Gastrocnemius medialis (tissue), 4 donors: ENCODE results near the gene SLC9C1. TPM values are rescaled to one million over a fixed set of nuclear protein-coding genes. Genes with fewer than 3 reads are reported as not detected.

Experiments
- ATAC-seq, 2 donors: fragments of 150-250 bp; one replicate each; pipeline ENCODE4 v1.9.1; 2016
- DNase-seq, 2 donors: peaks; one replicate each; pipeline ENCODE4 v3.0.0-alpha.2; 2019
- H3K27ac ChIP-seq, 4 donors: fragments of 200-600 bp; sonication (generic); 1 replicate in 1 of 4; 2 replicates in 3 of 4; pipeline ENCODE4 v1.5.1; 2016 to 2018; ENCODE audit warnings: mild to moderate bottlenecking in 2 of 4, moderate library complexity in 1 of 4
- H3K27me3 ChIP-seq, 3 donors: fragments of 200-600 bp; sonication (generic) in 2 of 3; 1 replicate in 1 of 3; 2 replicates in 2 of 3; pipeline versions ENCODE4 v1.5.1 to v1.6.0; 2016 to 2019; ENCODE audit warnings: mild to moderate bottlenecking in 1 of 3, moderate library complexity in 1 of 3
- H3K36me3 ChIP-seq, 2 donors: fragments of 200-600 bp; sonication (generic) in 1 of 2; one replicate each; pipeline ENCODE4 v1.5.1; 2017 to 2018
- H3K4me1 ChIP-seq, 2 donors: fragments of 200-600 bp; sonication (generic) in 1 of 2; one replicate each; pipeline ENCODE4 v1.5.1; 2016 to 2017; ENCODE audit warnings: mild to moderate bottlenecking in 2 of 2
- H3K4me3 ChIP-seq, 4 donors: fragments of 200-600 bp; sonication (generic) in 3 of 4; 1 replicate in 1 of 4; 2 replicates in 3 of 4; pipeline ENCODE4 v1.5.1; 2016 to 2019; ENCODE audit warnings: mild to moderate bottlenecking in 2 of 4
- H3K9me3 ChIP-seq, 3 donors: fragments of 200-600 bp; sonication (generic) in 2 of 3; 1 replicate in 1 of 3; 2 replicates in 2 of 3; pipeline ENCODE4 v1.5.1; 2016 to 2019
- CTCF ChIP-seq, 5 experiments: fragments of 450-650 bp in 3 of 5; fragments of 200-600 bp in 2 of 5; sonication (generic) in 2 of 5; IDR thresholded peaks in 4 of 5; conservative IDR thresholded peaks in 1 of 5; 1 replicate in 4 of 5; 2 replicates in 1 of 5; pipeline ENCODE4 v1.5.1; 2016 to 2019; ENCODE audit warnings: antibody characterized with exemption in 5 of 5, mild to moderate bottlenecking in 3 of 5, moderate library complexity in 3 of 5
- POLR2A ChIP-seq, 2 donors: fragments of 450-650 bp; IDR thresholded peaks; one replicate each; pipeline ENCODE4 v1.6.1; 2017; ENCODE audit warnings: antibody characterized with exemption in 2 of 2, mild to moderate bottlenecking in 2 of 2, moderate library complexity in 2 of 2
- in situ Hi-C, 4 donors: fragments of 200-750 bp; cut with MboI; loops; one replicate each; pipeline versions ENCODE4 v1.15.0 to v1.8.0; 2017; ENCODE audit warnings: low sequenced_read_pairs in 4 of 4
- intact Hi-C: fragments of 100-400 bp; cut with DNase I; formaldehyde crosslinking; loops from one replicate; pipeline ENCODE4 v1.15.1; 2023; ENCODE audit warnings: low total_unique reads
- total RNA-seq, 4 donors: library from RNA; depleted of rRNA; stranded (reverse); fragments of >200 nt; gene quantifications; one replicate each; pipeline versions ENCODE4 v1.1.0 to v1.2.3, GENCODE V29; 2016

SLC9C1 gene
- total RNA-seq, 4 donors from 2014 or later: not detected

GRCh38 chr3:112143689-112144088 is 150.3 kb downstream of the SLC9C1 start:
- H3K4me1 ChIP-seq: no peaks in the 10 kb centered on the region
- ATAC-seq (no peak), DNase-seq (no peak)
- H3K9me3 ChIP-seq: no peaks in the 10 kb centered on the region
- in situ Hi-C loops: loop anchor here in 1 of 4 donors (25.0 kb wide), 1 partner anchor 369 kb away; no protein-coding TSS in a partner anchor
- no peak overlapping the region for H3K4me3 ChIP-seq
- H3K36me3 ChIP-seq: no peaks in the 10 kb centered on the region
- no peaks in the 10 kb centered on the region for H3K27me3 ChIP-seq
- H3K27ac ChIP-seq: no peak overlapping the region
- TF ChIP-seq CTCF (IDR thresholded peaks at IDR 0.05 in 4 of 5, conservative IDR thresholded peaks at IDR 0.05 in 1 of 5): no peak
- TF ChIP-seq POLR2A (IDR thresholded peaks at IDR 0.05): no peak
- intact Hi-C loops: no loop called here

GRCh38 chr3:112143251-112143650 is 150.8 kb downstream of the SLC9C1 start:
- intact Hi-C loops (no loop called here), in situ Hi-C loops (loop anchor here in 1 of 4 donors (25.0 kb wide), 1 partner anchor 369 kb away; no protein-coding TSS in a partner anchor)
- Histone ChIP-seq H3K9me3 (no peaks in the 10 kb centered on the region), H3K4me1 (no peaks in the 10 kb centered on the region), H3K27me3 (no peaks in the 10 kb centered on the region), H3K36me3 (no peaks in the 10 kb centered on the region), H3K27ac (no peak overlapping the region), H3K4me3 (no peak overlapping the region)
- DNase-seq: no peak
- no peak for ATAC-seq
- TF ChIP-seq CTCF (IDR thresholded peaks at IDR 0.05 in 4 of 5, conservative IDR thresholded peaks at IDR 0.05 in 1 of 5) (no peak), POLR2A (IDR thresholded peaks at IDR 0.05) (no peak)

GRCh38 chr3:112141293-112141692 is 152.7 kb downstream of the SLC9C1 start:
- Histone ChIP-seq H3K36me3 (no peaks in the 10 kb centered on the region), H3K27me3 (no peaks in the 10 kb centered on the region), H3K4me3 (no peak overlapping the region), H3K9me3 (no peaks in the 10 kb centered on the region), H3K27ac (no peak overlapping the region), H3K4me1 (no peaks in the 10 kb centered on the region)
- intact Hi-C loops: no loop called here
- in situ Hi-C loops: loop anchor here in 1 of 4 donors (25.0 kb wide), 1 partner anchor 371 kb away; no protein-coding TSS in a partner anchor
- no peak for TF ChIP-seq CTCF (IDR thresholded peaks at IDR 0.05 in 4 of 5, conservative IDR thresholded peaks at IDR 0.05 in 1 of 5)
- TF ChIP-seq POLR2A (IDR thresholded peaks at IDR 0.05): no peak
- ATAC-seq (no peak), DNase-seq (no peak)

GRCh38 chr3:112140584-112140983 is 153.4 kb downstream of the SLC9C1 start:
- intact Hi-C loops: no loop called here
- no peaks in the 10 kb centered on the region for H3K36me3 ChIP-seq
- H3K4me3 ChIP-seq: no peak overlapping the region
- in situ Hi-C loops: loop anchor here in 1 of 4 donors (25.0 kb wide), 1 partner anchor 372 kb away; no protein-coding TSS in a partner anchor
- H3K9me3 ChIP-seq: no peaks in the 10 kb centered on the region
- no peaks in the 10 kb centered on the region for H3K27me3 ChIP-seq
- no peak for TF ChIP-seq POLR2A (IDR thresholded peaks at IDR 0.05)
- no peak for TF ChIP-seq CTCF (IDR thresholded peaks at IDR 0.05 in 4 of 5, conservative IDR thresholded peaks at IDR 0.05 in 1 of 5)
- DNase-seq (no peak), ATAC-seq (no peak)
- H3K27ac ChIP-seq: no peak overlapping the region
- no peaks in the 10 kb centered on the region for H3K4me1 ChIP-seq
